Panc1 (cell line): ENCODE measurements around the gene GFAP. TPM values are rescaled to one million over a fixed set of nuclear protein-coding genes. Genes with fewer than 3 reads are reported as not detected.

Source experiments
- ATAC-seq: fragments of 200-7000 bp; cut with Tn5 transposase; 2 replicates; pipeline ENCODE4 v1.9.1; 2020; ENCODE audit warnings: mild to moderate bottlenecking, moderate library complexity
- BruUV-seq: library from RNA; stranded (reverse); fragments of 400-500 nt; replicated peaks from 2 replicates; lab custom pipeline; 2021; lab: Mats Ljungman, UMichigan
- CTCF ChIA-PET: fragments of 300-600 bp; sonication (Branson Sonifier 250); formaldehyde crosslinking; loops from one replicate; lab custom pipeline; 2022; ENCODE audit warnings: antibody characterized with exemption; lab: Charles Lee
- POLR2A ChIA-PET: fragments of 300-600 bp; sonication (Branson Sonifier 250); formaldehyde crosslinking; loops from one replicate; lab custom pipeline; 2022; ENCODE audit warnings: antibody characterized with exemption; lab: Charles Lee
- DNase-seq: peaks from one replicate; pipeline ENCODE4 v3.0.0-alpha.2; 2010; ENCODE audit warnings: low read depth, low spot score
- H3K27ac ChIP-seq: 2 replicates; pipeline ENCODE4 v1.5.1; 2011; ENCODE audit warnings: mild to moderate bottlenecking, low read length, inconsistent platforms
- H3K27me3 ChIP-seq: fragments of 200-500 bp; sonication (Bioruptor generic); 2 replicates; pipeline ENCODE4 v1.6.0; 2014; ENCODE audit warnings: low read length, inconsistent platforms; ENCODE audit not compliant: control insufficient read depth, insufficient read depth
- H3K36me3 ChIP-seq: fragments of 200-500 bp; sonication (Bioruptor generic); 2 replicates; pipeline ENCODE4 v1.5.1; 2014; ENCODE audit warnings: inconsistent platforms, mild to moderate bottlenecking, low read length, moderate library complexity; ENCODE audit not compliant: control insufficient read depth, insufficient read depth
- H3K4me1 ChIP-seq: 2 replicates; pipeline ENCODE4 v1.5.1; 2011; ENCODE audit warnings: inconsistent platforms, mild to moderate bottlenecking, low read length, moderate library complexity; ENCODE audit not compliant: control insufficient read depth, insufficient read depth
- H3K4me3 ChIP-seq, 2 experiments: 2 replicates each; pipeline ENCODE4 v1.5.1; 2011 to 2012; ENCODE audit warnings: low read depth in 2 of 2, low read length in 2 of 2, mild to moderate bottlenecking in 2 of 2, inconsistent platforms in 1 of 2, moderate library complexity in 1 of 2
- H3K9me3 ChIP-seq: fragments of 200-500 bp; sonication (Bioruptor generic); 2 replicates; pipeline ENCODE4 v1.5.1; 2014; ENCODE audit warnings: low read depth, mild to moderate bottlenecking, inconsistent platforms, low read length, moderate library complexity; ENCODE audit not compliant: control insufficient read depth, insufficient read depth
- POLR2AphosphoS5 ChIP-seq: IDR thresholded peaks from 2 replicates; pipeline ENCODE4 v1.6.1; 2012; ENCODE audit warnings: mild to moderate bottlenecking, low read depth, low read length, moderate library complexity
- REST ChIP-seq, 2 experiments: IDR thresholded peaks; 2 replicates each; pipeline ENCODE4 v1.6.1; 2011 to 2012; ENCODE audit warnings: low read depth in 2 of 2, control low read depth in 1 of 2, low read length in 1 of 2, mild to moderate bottlenecking in 1 of 2, moderate library complexity in 1 of 2; ENCODE audit not compliant: insufficient read depth in 1 of 2
- SIN3A ChIP-seq: IDR thresholded peaks from 2 replicates; pipeline ENCODE4 v1.6.1; 2012; ENCODE audit warnings: low read depth, mild to moderate bottlenecking, low read length, moderate library complexity, borderline replicate concordance; ENCODE audit not compliant: insufficient read depth
- TCF7L2 ChIP-seq: IDR thresholded peaks from 2 replicates; pipeline ENCODE4 v1.6.1; 2011; ENCODE audit warnings: mild to moderate bottlenecking, low read depth, low read length, inconsistent platforms
- in situ Hi-C: cut with HindIII; loops from 2 replicates; pipeline ENCODE4 v1.10.0; 2016; ENCODE audit warnings: low sequenced_read_pairs, low pct_unique_long_range_greater_than_20kb
- intact Hi-C: fragments of 100-400 bp; cut with micrococcal nuclease; formaldehyde crosslinking; loops from one replicate; pipeline ENCODE4 v1.10.0; 2022; ENCODE audit not compliant: unreplicated experiment
- total RNA-seq: library from RNA; stranded (reverse); gene quantifications from one replicate; pipeline ENCODE4 v1.2.1, GENCODE V29; 2021; ENCODE audit not compliant: unreplicated experiment
- TF ChIP-seq, protein P1 (sequence below): fragments of 450-650 bp; IDR thresholded peaks from 2 replicates; pipeline ENCODE4 v1.5.1; 2017; ENCODE audit warnings: mild to moderate bottlenecking

The GFAP gene
- total RNA-seq, 1 experiment from 2014 or later: not detected

DNA sequence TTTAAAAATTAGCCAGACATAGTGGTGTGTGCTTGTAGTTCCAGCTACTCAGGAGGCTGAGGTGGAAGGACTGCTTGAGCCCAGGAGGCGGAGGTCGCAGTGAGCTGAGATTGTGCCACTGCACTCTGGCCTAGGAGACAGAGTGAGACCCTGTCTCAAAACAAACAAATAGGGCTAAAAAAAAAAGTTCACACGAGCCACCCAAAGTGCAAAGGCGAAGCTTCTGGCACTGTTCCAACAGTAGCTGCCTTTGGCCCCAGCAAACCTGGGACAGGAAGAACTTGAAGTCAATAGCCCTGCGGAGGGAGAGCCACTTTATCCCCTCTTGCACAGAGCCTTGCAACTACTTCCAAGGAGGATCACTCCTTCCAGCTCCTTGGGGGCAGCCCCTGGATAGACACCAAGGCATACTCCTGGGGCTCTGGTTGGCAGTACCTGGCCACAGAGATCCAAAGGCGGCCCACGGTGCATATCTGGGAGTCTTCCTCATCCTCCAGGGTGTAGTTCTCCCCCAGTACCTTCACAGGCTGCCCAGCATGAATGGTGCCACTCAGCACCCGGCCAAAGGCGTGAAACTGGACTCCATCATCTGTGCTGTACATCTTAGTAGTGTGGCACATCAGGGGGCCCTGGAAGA, 52.9 kb downstream of the GFAP start:
- TF ChIP-seq REST (IDR thresholded peaks at IDR 0.05; ENCODE audit: insufficient read depth in 1 of 2, low read depth in 2 of 2, low read length in 1 of 2) (no peak), SIN3A (no peak), TCF7L2 (no peak), POLR2AphosphoS5 (no peak)
- TF ChIP-seq, protein P1, sequence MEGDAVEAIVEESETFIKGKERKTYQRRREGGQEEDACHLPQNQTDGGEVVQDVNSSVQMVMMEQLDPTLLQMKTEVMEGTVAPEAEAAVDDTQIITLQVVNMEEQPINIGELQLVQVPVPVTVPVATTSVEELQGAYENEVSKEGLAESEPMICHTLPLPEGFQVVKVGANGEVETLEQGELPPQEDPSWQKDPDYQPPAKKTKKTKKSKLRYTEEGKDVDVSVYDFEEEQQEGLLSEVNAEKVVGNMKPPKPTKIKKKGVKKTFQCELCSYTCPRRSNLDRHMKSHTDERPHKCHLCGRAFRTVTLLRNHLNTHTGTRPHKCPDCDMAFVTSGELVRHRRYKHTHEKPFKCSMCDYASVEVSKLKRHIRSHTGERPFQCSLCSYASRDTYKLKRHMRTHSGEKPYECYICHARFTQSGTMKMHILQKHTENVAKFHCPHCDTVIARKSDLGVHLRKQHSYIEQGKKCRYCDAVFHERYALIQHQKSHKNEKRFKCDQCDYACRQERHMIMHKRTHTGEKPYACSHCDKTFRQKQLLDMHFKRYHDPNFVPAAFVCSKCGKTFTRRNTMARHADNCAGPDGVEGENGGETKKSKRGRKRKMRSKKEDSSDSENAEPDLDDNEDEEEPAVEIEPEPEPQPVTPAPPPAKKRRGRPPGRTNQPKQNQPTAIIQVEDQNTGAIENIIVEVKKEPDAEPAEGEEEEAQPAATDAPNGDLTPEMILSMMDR: no peak
- CTCF ChIA-PET: no interaction called here
- ATAC-seq (no peak), DNase-seq (no peak)
- Histone ChIP-seq H3K27me3 (no peaks in the 10 kb centered on the region), H3K4me1 (no peaks in the 10 kb centered on the region), H3K27ac (no peak overlapping the region), H3K9me3 (no peaks in the 10 kb centered on the region), H3K4me3 (no peak overlapping the region), H3K36me3 (peaks cover 16% of the 10 kb centered on the region)
- in situ Hi-C loops (no loop called here), intact Hi-C loops (no loop called here)
- BruUV-seq: no TSS peak
- POLR2A ChIA-PET: no interaction called here

- Histone ChIP-seq H3K27me3 (no peaks in the 10 kb centered on the region), H3K9me3 (no peaks in the 10 kb centered on the region), H3K4me3 (no peak overlapping the region), H3K36me3 (peaks cover 14% of the 10 kb centered on the region), H3K4me1 (no peaks in the 10 kb centered on the region), H3K27ac (no peak overlapping the region)
- DNase-seq (no peak), ATAC-seq (no peak)
- intact Hi-C loops (no loop called here), in situ Hi-C loops (no loop called here)
- ChIA-PET POLR2A (no interaction called here), CTCF (no interaction called here)
- no peak for TF ChIP-seq REST (IDR thresholded peaks at IDR 0.05; ENCODE audit: insufficient read depth in 1 of 2, low read depth in 2 of 2, low read length in 1 of 2)
- TF ChIP-seq TCF7L2: no peak
- no peak for TF ChIP-seq SIN3A
- no peak for TF ChIP-seq POLR2AphosphoS5
- TF ChIP-seq, protein P1: no peak
- BruUV-seq: no TSS peak
Measured at GRCh38 chr17:44859701-44860100, 55.6 kb downstream of the GFAP start.
